Coronary artery (tissue), 2 donors: ENCODE measurements around the gene GANAB.
"Not testable (repeated sequence)": the region's sequence is repeated elsewhere in the genome, so short reads cannot be mapped to it uniquely, and the experiment has no call there.

Source experiments
- DNase-seq: peaks from one replicate; pipeline ENCODE4 v3.0.0-alpha.2; 2017; ENCODE audit warnings: low spot score
- H3K27ac ChIP-seq, 2 donors: fragments of 200-600 bp; sonication (generic); one replicate each; pipeline ENCODE4 v1.5.1; 2016 to 2019
- H3K4me3 ChIP-seq: fragments of 200-600 bp; sonication (generic); 2 replicates; pipeline ENCODE4 v1.5.1; 2016; ENCODE audit warnings: mild to moderate bottlenecking, moderate library complexity
- TF ChIP-seq, protein P1 (sequence below): fragments of 200-600 bp; sonication (generic); IDR thresholded peaks from one replicate; pipeline ENCODE4 v1.5.1; 2019; ENCODE audit warnings: antibody characterized with exemption

GANAB gene

DNA sequence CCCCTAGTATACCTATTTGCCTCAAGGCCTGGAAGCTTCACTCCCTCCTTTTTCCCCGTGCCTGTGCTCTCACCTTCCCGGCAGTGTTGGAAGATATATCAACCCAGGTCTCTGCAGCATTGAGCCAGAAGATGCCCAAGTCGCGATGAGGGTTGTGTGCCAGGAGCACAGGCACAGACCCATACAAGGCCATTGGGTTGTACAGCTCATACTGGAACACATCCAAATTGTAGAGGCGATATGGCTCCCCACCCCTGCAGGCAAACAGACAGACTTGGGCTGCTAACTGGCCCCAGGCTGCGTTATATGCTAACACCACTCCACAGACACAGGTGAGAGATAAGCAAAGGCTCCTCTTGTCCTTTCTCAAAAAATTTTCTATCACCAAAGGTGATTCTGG, 13.9 kb downstream of the GANAB start:
- TF ChIP-seq, protein P1, sequence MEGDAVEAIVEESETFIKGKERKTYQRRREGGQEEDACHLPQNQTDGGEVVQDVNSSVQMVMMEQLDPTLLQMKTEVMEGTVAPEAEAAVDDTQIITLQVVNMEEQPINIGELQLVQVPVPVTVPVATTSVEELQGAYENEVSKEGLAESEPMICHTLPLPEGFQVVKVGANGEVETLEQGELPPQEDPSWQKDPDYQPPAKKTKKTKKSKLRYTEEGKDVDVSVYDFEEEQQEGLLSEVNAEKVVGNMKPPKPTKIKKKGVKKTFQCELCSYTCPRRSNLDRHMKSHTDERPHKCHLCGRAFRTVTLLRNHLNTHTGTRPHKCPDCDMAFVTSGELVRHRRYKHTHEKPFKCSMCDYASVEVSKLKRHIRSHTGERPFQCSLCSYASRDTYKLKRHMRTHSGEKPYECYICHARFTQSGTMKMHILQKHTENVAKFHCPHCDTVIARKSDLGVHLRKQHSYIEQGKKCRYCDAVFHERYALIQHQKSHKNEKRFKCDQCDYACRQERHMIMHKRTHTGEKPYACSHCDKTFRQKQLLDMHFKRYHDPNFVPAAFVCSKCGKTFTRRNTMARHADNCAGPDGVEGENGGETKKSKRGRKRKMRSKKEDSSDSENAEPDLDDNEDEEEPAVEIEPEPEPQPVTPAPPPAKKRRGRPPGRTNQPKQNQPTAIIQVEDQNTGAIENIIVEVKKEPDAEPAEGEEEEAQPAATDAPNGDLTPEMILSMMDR, result no peak
- Histone ChIP-seq H3K4me3 (no peak overlapping the region), H3K27ac (no peak overlapping the region)
- no peak for DNase-seq

GRCh38 chr11:62627713-62628112, 18.7 kb downstream of the GANAB start:
- no peak for DNase-seq
- TF ChIP-seq, protein P1, result no peak
- Histone ChIP-seq H3K27ac (no peak overlapping the region), H3K4me3 (no peak overlapping the region)

GRCh38 chr11:62622476-62623089, 23.8 kb downstream of the GANAB start:
- Histone ChIP-seq H3K27ac (peak overlapping the region; percentile 55 to 90), H3K4me3 (peak overlapping the region; percentile 78)
- TF ChIP-seq, protein P1, result no peak
- no peak for DNase-seq

GRCh38 chr11:62621567-62622470, 24.6 kb downstream of the GANAB start, which contains the start of gene B3GAT3:
Gene B3GAT3, minus strand, starts transcription at chr11:62621986. Its CDS starts 39 bp downstream, at chr11:62621947.
- peak within 1 kb of the TSS; percentile 78 for H3K4me3 ChIP-seq
- peak; percentile 100 for DNase-seq
- TF ChIP-seq, protein P1, result no peak

DNA sequence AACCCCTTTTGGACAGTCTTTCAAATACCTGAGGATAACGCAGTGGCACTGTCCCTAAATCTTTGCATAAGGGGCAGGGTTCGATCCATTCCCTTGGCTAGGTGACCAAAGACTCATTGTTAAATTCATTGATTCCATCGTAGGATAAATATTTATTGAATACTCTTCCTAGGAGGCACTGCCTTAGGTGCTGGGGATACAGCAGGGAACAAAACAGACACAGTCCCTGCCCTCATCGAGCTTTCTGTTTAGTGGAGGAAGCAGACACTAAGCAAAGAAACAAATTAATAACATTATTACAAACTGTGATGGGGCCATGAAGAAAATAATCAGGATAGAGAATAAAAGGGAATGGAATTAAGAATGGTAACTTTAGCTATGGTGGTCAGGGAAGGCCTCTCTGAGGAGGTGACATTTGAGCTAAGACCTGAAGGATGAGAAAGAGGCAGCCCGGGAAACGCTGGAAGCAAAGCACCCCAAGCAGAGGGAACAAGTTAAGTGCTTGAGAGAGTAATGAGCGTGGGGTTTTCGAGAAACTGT, 25.3 kb downstream of the GANAB start:
- TF ChIP-seq, protein P1, result no peak
- DNase-seq, result no peak
- Histone ChIP-seq H3K4me3 (peak overlapping the region; percentile 78), H3K27ac (peak overlapping the region; percentile 55 to 90)

More at GRCh38 chr11:62621567-62622470, 24.6 kb downstream of the GANAB start, which contains the start of gene B3GAT3:
- peak within 1 kb of the TSS; percentile 55 to 90 for H3K27ac ChIP-seq

DNA sequence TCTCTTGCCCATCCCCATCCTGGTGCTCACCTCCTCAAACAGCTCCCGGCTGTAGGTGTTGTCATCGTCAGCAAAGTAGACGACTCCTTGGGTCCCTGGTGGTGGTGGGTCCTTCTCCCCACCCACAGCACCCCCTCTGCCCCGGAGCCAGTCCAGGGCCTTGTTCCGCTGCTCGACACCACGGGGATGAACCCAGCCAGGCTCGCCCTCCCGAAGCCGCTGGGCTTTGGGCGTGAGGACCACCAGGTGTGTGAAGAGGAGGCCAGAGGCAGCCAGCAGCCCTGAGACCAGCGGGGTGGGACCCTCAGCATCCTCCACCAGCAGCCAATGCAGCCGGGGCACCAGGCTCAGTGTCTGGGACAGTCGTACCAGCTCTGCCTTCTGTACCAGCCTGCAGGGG, 29.5 kb downstream of the GANAB start:
- H3K4me3 ChIP-seq, DNase-seq, H3K27ac ChIP-seq: not testable (repeated sequence)

DNA sequence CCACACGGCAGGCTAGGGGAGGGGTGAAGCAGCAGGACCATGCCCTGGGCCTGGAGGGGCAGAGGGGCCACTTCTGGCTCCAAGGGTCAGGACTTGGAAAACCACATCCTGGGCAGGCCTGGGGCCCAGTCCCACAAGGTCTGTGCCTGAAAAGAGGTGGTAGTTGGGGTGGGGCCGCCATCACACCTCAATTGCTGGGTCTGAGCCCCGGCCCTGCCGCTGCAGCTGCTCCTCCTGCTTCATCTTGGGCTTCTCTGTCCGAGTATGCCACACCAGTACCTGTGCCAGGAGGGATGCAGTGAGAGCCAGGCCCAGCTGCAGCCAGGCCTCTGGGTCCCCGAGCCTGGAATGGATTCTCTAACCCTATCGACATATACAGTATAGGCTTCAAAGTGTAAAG, 30.9 kb downstream of the GANAB start:
- TF ChIP-seq, protein P1, result no peak
- Histone ChIP-seq H3K4me3 (no peak overlapping the region), H3K27ac (no peak overlapping the region)
- DNase-seq, result no peak
